Measurements from ENCODE around the gene CPXM1. TPM values are rescaled to one million over a fixed set of nuclear protein-coding genes. Genes with fewer than 3 reads are reported as not detected.

The CPXM1 gene
- total and polyA plus RNA-seq, 8 donors: 8.1 to 93.7 (median 77.0) TPM

- peaks cover 12 to 63% of the 10 kb centered on the region in 2 donors for H3K27me3 ChIP-seq
- no peak overlapping the region for H3K4me3 ChIP-seq
- TF ChIP-seq CTCF (IDR thresholded peaks at IDR 0.05): no peak
- DNase-seq (no peak), ATAC-seq (no peak)
- no peak overlapping the region for H3K27ac ChIP-seq
- H3K36me3 ChIP-seq: no peaks in the 10 kb centered on the region
- peaks cover 19 to 30% of the 10 kb centered on the region in 2 donors for H3K4me1 ChIP-seq
- H3K9me3 ChIP-seq: no peaks in the 10 kb centered on the region
- intact Hi-C loops (cut with DNase I): loop anchor here in 1 of 2 donors (5.0 kb wide), 1 partner anchor 102 kb away; no protein-coding TSS in a partner anchor
Measured at GRCh38 chr20:2749951-2750490, 50.4 kb downstream of the CPXM1 start.

- H3K27me3 ChIP-seq: peaks cover 12 to 59% of the 10 kb centered on the region in 2 donors
- H3K36me3 ChIP-seq: no peaks in the 10 kb centered on the region
- H3K27ac ChIP-seq: no peak overlapping the region
- no peaks in the 10 kb centered on the region for H3K9me3 ChIP-seq
- TF ChIP-seq CTCF (IDR thresholded peaks at IDR 0.05): no peak
- H3K4me1 ChIP-seq: peaks cover 19 to 30% of the 10 kb centered on the region in 2 donors
- intact Hi-C loops (cut with DNase I): no loop called here
- H3K4me3 ChIP-seq: no peak overlapping the region
- no peak for ATAC-seq
- DNase-seq: peak in 1 of 4 donors; percentile 80
Measured at GRCh38 chr20:2749343-2749950, 51.0 kb downstream of the CPXM1 start.

- DNase-seq (no peak), ATAC-seq (no peak)
- TF ChIP-seq CTCF (IDR thresholded peaks at IDR 0.05): no peak
- Histone ChIP-seq H3K4me3 (no peak overlapping the region), H3K27ac (no peak overlapping the region), H3K27me3 (peaks cover 9 to 56% of the 10 kb centered on the region in 2 donors), H3K4me1 (peaks cover 19 to 30% of the 10 kb centered on the region in 2 donors), H3K9me3 (no peaks in the 10 kb centered on the region), H3K36me3 (no peaks in the 10 kb centered on the region)
- intact Hi-C loops (cut with DNase I): no loop called here
Measured at GRCh38 chr20:2748551-2749342, 51.7 kb downstream of the CPXM1 start.

GRCh38 chr20:2747676-2748235, 52.7 kb downstream of the CPXM1 start:
- H3K4me3 ChIP-seq: no peak overlapping the region
- intact Hi-C loops (cut with DNase I): no loop called here
- no peak for ATAC-seq
- TF ChIP-seq CTCF (IDR thresholded peaks at IDR 0.05): no peak
- peaks cover 0 to 53% of the 10 kb centered on the region in 2 donors for H3K27me3 ChIP-seq
- H3K9me3 ChIP-seq: no peaks in the 10 kb centered on the region
- no peak for DNase-seq
- no peak overlapping the region for H3K27ac ChIP-seq
- H3K4me1 ChIP-seq: peaks cover 14 to 22% of the 10 kb centered on the region in 2 donors
- no peaks in the 10 kb centered on the region for H3K36me3 ChIP-seq

Data from left lung (tissue), 10 donors.